Hematopoietic multipotent progenitor cell treated with erythropoietin and hydrocortisone succinate and interleukin-3 and kit ligand, for 4 days (in vitro differentiated cells): Measurements from ENCODE around the gene PTPRN2.
"Not testable (repeated sequence)": the region's sequence is repeated elsewhere in the genome, so short reads cannot be mapped to it uniquely, and the experiment has no call there.

Experiments
- DNase-seq: peaks from one replicate; pipeline ENCODE4 v3.0.0-alpha.2; 2015

Gene PTPRN2

GRCh38 chr7:158587162-158588084, at the start of gene PTPRN2:
Gene PTPRN2, minus strand, starts transcription at chr7:158587823.
- peak; percentile 83 for DNase-seq

- DNase-seq, result no peak
Measured at GRCh38 chr7:158633055-158633956, 45.7 kb upstream of the PTPRN2 start.

GRCh38 chr7:158631574-158632195, 44.1 kb upstream of the PTPRN2 start:
- no peak for DNase-seq

GRCh38 chr7:158626289-158626688, 38.7 kb upstream of the PTPRN2 start:
- not testable (repeated sequence) for DNase-seq

GRCh38 chr7:158623241-158623640, 35.6 kb upstream of the PTPRN2 start:
- DNase-seq, result no peak

- no peak for DNase-seq
Measured at GRCh38 chr7:158620839-158621441, 33.3 kb upstream of the PTPRN2 start.

GRCh38 chr7:158620418-158620817, 32.8 kb upstream of the PTPRN2 start:
- no peak for DNase-seq

- no peak for DNase-seq
Measured at GRCh38 chr7:158618745-158619140, 31.1 kb upstream of the PTPRN2 start.

- DNase-seq, result no peak
Measured at GRCh38 chr7:158617737-158618128, 30.1 kb upstream of the PTPRN2 start.

- DNase-seq, result peak; percentile 54
Measured at GRCh38 chr7:158616050-158616449, 28.4 kb upstream of the PTPRN2 start.

- DNase-seq, result no peak
Measured at GRCh38 chr7:158614700-158615099, 27.1 kb upstream of the PTPRN2 start.

GRCh38 chr7:158613481-158613880, 25.9 kb upstream of the PTPRN2 start:
- peak; percentile 70 for DNase-seq

GRCh38 chr7:158612546-158612945, 24.9 kb upstream of the PTPRN2 start:
- DNase-seq, result no peak

GRCh38 chr7:158611541-158611940, 23.9 kb upstream of the PTPRN2 start:
- DNase-seq, result no peak

GRCh38 chr7:158609313-158609974, 21.8 kb upstream of the PTPRN2 start:
- DNase-seq, result peak; percentile 58

GRCh38 chr7:158607563-158607962, 19.9 kb upstream of the PTPRN2 start:
- DNase-seq, result no peak

GRCh38 chr7:158606671-158607424, 19.2 kb upstream of the PTPRN2 start:
- no peak for DNase-seq

- no peak for DNase-seq
Measured at GRCh38 chr7:158606129-158606528, 18.5 kb upstream of the PTPRN2 start.

GRCh38 chr7:158603773-158604755, 16.4 kb upstream of the PTPRN2 start:
- no peak for DNase-seq
